ENCODE measurements around the gene TPCN1.

TPCN1 gene

GRCh38 chr12:113208041-113208934 is 13.0 kb upstream of the TPCN1 start:
- in situ Hi-C loops (cut with MboI; ENCODE audit: low sequenced_read_pairs, unreplicated experiment) = no loop called here
- DNase-seq (ENCODE audit: low spot score) = peak; percentile 82
- no peak for TF ChIP-seq CTCF (IDR thresholded peaks at IDR 0.05; ENCODE audit: borderline replicate concordance, control extremely low read depth, extremely low read depth, insufficient read depth, missing control alignments)

GRCh38 chr12:113211160-113211559 is 10.1 kb upstream of the TPCN1 start:
- no peak for TF ChIP-seq CTCF (IDR thresholded peaks at IDR 0.05; ENCODE audit: borderline replicate concordance, control extremely low read depth, extremely low read depth, insufficient read depth, missing control alignments)
- in situ Hi-C loops (cut with MboI; ENCODE audit: low sequenced_read_pairs, unreplicated experiment) = no loop called here
- DNase-seq (ENCODE audit: low spot score) = no peak

GRCh38 chr12:113214895-113215400 is 6.3 kb upstream of the TPCN1 start:
- TF ChIP-seq CTCF (IDR thresholded peaks at IDR 0.05; ENCODE audit: borderline replicate concordance, control extremely low read depth, extremely low read depth, insufficient read depth, missing control alignments) = no peak
- no peak for DNase-seq (ENCODE audit: low spot score)
- in situ Hi-C loops (cut with MboI; ENCODE audit: low sequenced_read_pairs, unreplicated experiment) = no loop called here

- in situ Hi-C loops (cut with MboI; ENCODE audit: low sequenced_read_pairs, unreplicated experiment) = no loop called here
- no peak for TF ChIP-seq CTCF (IDR thresholded peaks at IDR 0.05; ENCODE audit: borderline replicate concordance, control extremely low read depth, extremely low read depth, insufficient read depth, missing control alignments)
- no peak for DNase-seq (ENCODE audit: low spot score)
Observed at GRCh38 chr12:113216027-113216426, 5.2 kb upstream of the TPCN1 start.

GRCh38 chr12:113220593-113221180 is 577 bp upstream of the TPCN1 start:
- in situ Hi-C loops (cut with MboI; ENCODE audit: low sequenced_read_pairs, unreplicated experiment) = no loop called here
- TF ChIP-seq CTCF (IDR thresholded peaks at IDR 0.05; ENCODE audit: borderline replicate concordance, control extremely low read depth, extremely low read depth, insufficient read depth, missing control alignments) = no peak
- no peak for DNase-seq (ENCODE audit: low spot score)

GRCh38 chr12:113221997-113222729 is 899 bp downstream of the TPCN1 start:
- in situ Hi-C loops (cut with MboI; ENCODE audit: low sequenced_read_pairs, unreplicated experiment) = no loop called here
- no peak for TF ChIP-seq CTCF (IDR thresholded peaks at IDR 0.05; ENCODE audit: borderline replicate concordance, control extremely low read depth, extremely low read depth, insufficient read depth, missing control alignments)
- no peak for DNase-seq (ENCODE audit: low spot score)
